Loucy (cell line): Measurements from ENCODE around the gene CYP2W1.
"Not testable (repeated sequence)": the region's sequence is repeated elsewhere in the genome, so short reads cannot be mapped to it uniquely, and the experiment has no call there.

Experiments used
- CTCF ChIP-seq: fragments of 200-600 bp; sonication (generic); conservative IDR thresholded peaks from 2 replicates; pipeline ENCODE4 v1.5.1; 2014; ENCODE audit warnings: mild to moderate bottlenecking, antibody characterized with exemption, low read length
- EZH2phosphoT487 ChIP-seq: fragments of 200-600 bp; IDR thresholded peaks from 2 replicates; pipeline ENCODE4 v1.6.1; 2018; ENCODE audit warnings: antibody characterized with exemption, mild to moderate bottlenecking, moderate library complexity, borderline replicate concordance

- not testable (repeated sequence) for TF ChIP-seq CTCF, EZH2phosphoT487
Measured at GRCh38 chr7:959740-960139, 23.2 kb upstream of the CYP2W1 start.
